Testis (tissue), 3 donors: ENCODE results near the gene BRI3BP. TPM values are rescaled to one million over a fixed set of nuclear protein-coding genes. Genes with fewer than 3 reads are reported as not detected.
"Not testable (repeated sequence)": the region's sequence is repeated elsewhere in the genome, so short reads cannot be mapped to it uniquely, and the experiment has no call there.

ENCODE experiments used
- DNase-seq: peaks from one replicate; pipeline ENCODE4 v3.0.0-alpha.2; 2019
- H3K27ac ChIP-seq, 2 donors: fragments of 200-600 bp; sonication (generic); one replicate each; pipeline ENCODE4 v1.5.1; 2019
- H3K27me3 ChIP-seq: fragments of 200-600 bp; sonication (generic); one replicate; pipeline ENCODE4 v1.5.1; 2019
- H3K36me3 ChIP-seq: fragments of 200-600 bp; sonication (generic); one replicate; pipeline ENCODE4 v1.5.1; 2017; ENCODE audit warnings: low read depth; ENCODE audit errors: missing control alignments
- H3K4me1 ChIP-seq: fragments of 200-600 bp; sonication (generic); one replicate; pipeline ENCODE4 v1.5.1; 2019
- H3K4me3 ChIP-seq, 2 donors: fragments of 200-600 bp; sonication (generic); one replicate each; pipeline ENCODE4 v1.5.1; 2017 to 2019
- H3K9me3 ChIP-seq: fragments of 200-600 bp; sonication (generic); one replicate; pipeline ENCODE4 v1.5.1; 2017
- CTCF ChIP-seq, 3 experiments: fragments of 450-650 bp in 2 of 3; fragments of 200-600 bp in 1 of 3; sonication (generic) in 1 of 3; IDR thresholded peaks; one replicate each; pipeline ENCODE4 v1.5.1; 2016 to 2019; ENCODE audit warnings: antibody characterized with exemption in 3 of 3, mild to moderate bottlenecking in 2 of 3, moderate library complexity in 1 of 3
- POLR2A ChIP-seq: fragments of 450-650 bp; IDR thresholded peaks from one replicate; pipeline ENCODE4 v1.6.1; 2017; ENCODE audit warnings: antibody characterized with exemption, mild to moderate bottlenecking, moderate library complexity
- WGBS, 2 donors: methylation state at CpG; one replicate each; pipeline ENCODE4 v1.1.5; 2018; 5-methylcytosine and 5-hydroxymethylcytosine counted together
- intact Hi-C: fragments of 100-400 bp; cut with DNase I; formaldehyde crosslinking; loops from one replicate; pipeline ENCODE4 v1.15.1; 2023; ENCODE audit warnings: low total_unique reads
- polyA plus RNA-seq: library from polyadenylated mRNA; stranded (reverse); fragments of 350-450 nt; fragmentation: Illumina TruSeq; extraction: RNeasy Lipid Tissue Mini Kit (QIAGEN cat#74804); gene quantifications from one replicate; pipeline ENCODE4 v1.2.3, GENCODE V29; 2014; ENCODE audit warnings: low read depth, low replicate concordance; ENCODE audit not compliant: insufficient read depth
- total RNA-seq, 2 donors: library from RNA; depleted of rRNA; stranded (reverse); fragments of >200 nt; gene quantifications; one replicate each; pipeline ENCODE4 v1.2.3, GENCODE V29; 2016

The BRI3BP gene
- total and polyA plus RNA-seq, 3 donors from 2014 or later: 3.5 to 3.8 (median 3.5) TPM

GRCh38 chr12:125069616-125070015 lies 76.2 kb downstream of the BRI3BP start:
- no peak for DNase-seq
- H3K9me3 ChIP-seq: no peaks in the 10 kb centered on the region
- no peak overlapping the region for H3K4me3 ChIP-seq
- H3K27me3 ChIP-seq: no peaks in the 10 kb centered on the region
- H3K4me1 ChIP-seq: no peaks in the 10 kb centered on the region
- WGBS, 2 donors: 87 to 90% methylated on average over 7 to 8 of the region's 8 CpGs
- no peak for TF ChIP-seq CTCF (IDR thresholded peaks at IDR 0.05)
- no peak for TF ChIP-seq POLR2A
- H3K36me3 ChIP-seq: no peaks in the 10 kb centered on the region
- H3K27ac ChIP-seq: no peak overlapping the region
- intact Hi-C loops: no loop called here

GRCh38 chr12:125070112-125070511 lies 76.7 kb downstream of the BRI3BP start:
- no peaks in the 10 kb centered on the region for H3K4me1 ChIP-seq
- intact Hi-C loops: no loop called here
- H3K4me3 ChIP-seq: no peak overlapping the region
- no peak for TF ChIP-seq CTCF (IDR thresholded peaks at IDR 0.05)
- TF ChIP-seq POLR2A: no peak
- 88 to 97% methylated on average over 4 to 6 of the region's 6 CpGs for WGBS, 2 donors
- no peak overlapping the region for H3K27ac ChIP-seq
- H3K27me3 ChIP-seq: no peaks in the 10 kb centered on the region
- no peaks in the 10 kb centered on the region for H3K36me3 ChIP-seq
- DNase-seq: no peak
- H3K9me3 ChIP-seq: no peaks in the 10 kb centered on the region

GRCh38 chr12:125070661-125071390 lies 77.4 kb downstream of the BRI3BP start:
- Histone ChIP-seq H3K36me3 (no peaks in the 10 kb centered on the region), H3K4me1 (no peaks in the 10 kb centered on the region), H3K4me3 (no peak overlapping the region), H3K27me3 (no peaks in the 10 kb centered on the region), H3K9me3 (no peaks in the 10 kb centered on the region), H3K27ac (no peak overlapping the region)
- WGBS, 2 donors: 89 to 100% methylated on average over 6 to 11 of the region's 11 CpGs
- DNase-seq: no peak
- TF ChIP-seq POLR2A: no peak
- TF ChIP-seq CTCF (IDR thresholded peaks at IDR 0.05): no peak
- intact Hi-C loops: no loop called here

- DNase-seq: no peak
- H3K9me3 ChIP-seq: no peaks in the 10 kb centered on the region
- TF ChIP-seq POLR2A (no peak), CTCF (IDR thresholded peaks at IDR 0.05) (no peak)
- no peaks in the 10 kb centered on the region for H3K36me3 ChIP-seq
- H3K4me1 ChIP-seq: no peaks in the 10 kb centered on the region
- no peak overlapping the region for H3K27ac ChIP-seq
- WGBS, 2 donors: 93 to 97% methylated on average over 12 of the region's 12 CpGs
- H3K4me3 ChIP-seq: no peak overlapping the region
- intact Hi-C loops: no loop called here
- H3K27me3 ChIP-seq: no peaks in the 10 kb centered on the region
These were observed 78.0 kb downstream of the BRI3BP start for GRCh38 chr12:125071456-125071855.

- H3K36me3 ChIP-seq: no peaks in the 10 kb centered on the region
- WGBS, 2 donors: 89 to 92% methylated on average over 2 of the region's 2 CpGs
- TF ChIP-seq POLR2A: no peak
- no peak for TF ChIP-seq CTCF (IDR thresholded peaks at IDR 0.05)
These were observed 79.1 kb downstream of the BRI3BP start for GRCh38 chr12:125072496-125072895.

GRCh38 chr12:125074294-125074693 lies 80.8 kb downstream of the BRI3BP start:
- H3K4me3 ChIP-seq, intact Hi-C loops, H3K27ac ChIP-seq, H3K36me3 ChIP-seq, DNase-seq, H3K9me3 ChIP-seq, H3K27me3 ChIP-seq, H3K4me1 ChIP-seq: not testable (repeated sequence)
- 90 to 91% methylated on average over 2 of the region's 2 CpGs for WGBS, 2 donors

More at GRCh38 chr12:125072496-125072895, 79.1 kb downstream of the BRI3BP start:
- H3K4me1 ChIP-seq: no peaks in the 10 kb centered on the region
- no peaks in the 10 kb centered on the region for H3K27me3 ChIP-seq
- no peak overlapping the region for H3K4me3 ChIP-seq
- intact Hi-C loops: no loop called here
- DNase-seq: no peak
- no peaks in the 10 kb centered on the region for H3K9me3 ChIP-seq
- H3K27ac ChIP-seq: no peak overlapping the region
